ENCODE data around the gene FRMD4A.

DNA sequence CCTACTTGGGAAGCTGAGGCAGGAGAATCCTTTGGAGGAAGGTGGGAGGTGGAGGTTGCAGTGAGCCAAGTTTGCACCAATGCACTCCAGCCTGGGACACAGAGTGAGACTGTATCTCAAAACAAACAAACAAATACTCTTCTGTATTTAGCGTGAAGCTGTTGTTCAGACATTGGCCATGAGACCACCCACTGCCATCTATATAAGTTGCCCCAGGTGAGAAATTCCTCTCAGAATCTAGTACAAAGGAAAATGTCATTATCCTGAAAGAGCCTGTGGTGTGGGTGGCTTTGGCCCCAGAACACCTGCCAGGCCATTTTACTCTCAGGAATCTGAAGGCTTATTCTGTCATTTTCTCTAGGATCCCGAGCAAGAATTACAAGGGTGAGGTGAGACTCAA is 4.0 kb upstream of the FRMD4A start:
- TF ChIP-seq, protein P1, sequence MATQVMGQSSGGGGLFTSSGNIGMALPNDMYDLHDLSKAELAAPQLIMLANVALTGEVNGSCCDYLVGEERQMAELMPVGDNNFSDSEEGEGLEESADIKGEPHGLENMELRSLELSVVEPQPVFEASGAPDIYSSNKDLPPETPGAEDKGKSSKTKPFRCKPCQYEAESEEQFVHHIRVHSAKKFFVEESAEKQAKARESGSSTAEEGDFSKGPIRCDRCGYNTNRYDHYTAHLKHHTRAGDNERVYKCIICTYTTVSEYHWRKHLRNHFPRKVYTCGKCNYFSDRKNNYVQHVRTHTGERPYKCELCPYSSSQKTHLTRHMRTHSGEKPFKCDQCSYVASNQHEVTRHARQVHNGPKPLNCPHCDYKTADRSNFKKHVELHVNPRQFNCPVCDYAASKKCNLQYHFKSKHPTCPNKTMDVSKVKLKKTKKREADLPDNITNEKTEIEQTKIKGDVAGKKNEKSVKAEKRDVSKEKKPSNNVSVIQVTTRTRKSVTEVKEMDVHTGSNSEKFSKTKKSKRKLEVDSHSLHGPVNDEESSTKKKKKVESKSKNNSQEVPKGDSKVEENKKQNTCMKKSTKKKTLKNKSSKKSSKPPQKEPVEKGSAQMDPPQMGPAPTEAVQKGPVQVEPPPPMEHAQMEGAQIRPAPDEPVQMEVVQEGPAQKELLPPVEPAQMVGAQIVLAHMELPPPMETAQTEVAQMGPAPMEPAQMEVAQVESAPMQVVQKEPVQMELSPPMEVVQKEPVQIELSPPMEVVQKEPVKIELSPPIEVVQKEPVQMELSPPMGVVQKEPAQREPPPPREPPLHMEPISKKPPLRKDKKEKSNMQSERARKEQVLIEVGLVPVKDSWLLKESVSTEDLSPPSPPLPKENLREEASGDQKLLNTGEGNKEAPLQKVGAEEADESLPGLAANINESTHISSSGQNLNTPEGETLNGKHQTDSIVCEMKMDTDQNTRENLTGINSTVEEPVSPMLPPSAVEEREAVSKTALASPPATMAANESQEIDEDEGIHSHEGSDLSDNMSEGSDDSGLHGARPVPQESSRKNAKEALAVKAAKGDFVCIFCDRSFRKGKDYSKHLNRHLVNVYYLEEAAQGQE (IDR thresholded peaks at IDR 0.05; ENCODE audit: low read depth, low read length): no peak
- no peak for TF ChIP-seq CTCF (IDR thresholded peaks at IDR 0.05)
- TF ChIP-seq RCOR1 (IDR thresholded peaks at IDR 0.05; ENCODE audit: low read length): no peak
- no peak for TF ChIP-seq YY1 (IDR thresholded peaks at IDR 0.05; ENCODE audit: low read depth)
- TF ChIP-seq FOXJ3 (CRISPR knock-in tag; IDR thresholded peaks at IDR 0.05): no peak
